Kidney tubule cell (primary cell): ENCODE measurements around the gene ARFRP1.
"Not testable (repeated sequence)": the region's sequence is repeated elsewhere in the genome, so short reads cannot be mapped to it uniquely, and the experiment has no call there.

Source experiments
- DNase-seq: peaks from one replicate; pipeline ENCODE4 v3.0.0-alpha.2; 2018; ENCODE audit warnings: low spot score

ARFRP1 gene

DNA sequence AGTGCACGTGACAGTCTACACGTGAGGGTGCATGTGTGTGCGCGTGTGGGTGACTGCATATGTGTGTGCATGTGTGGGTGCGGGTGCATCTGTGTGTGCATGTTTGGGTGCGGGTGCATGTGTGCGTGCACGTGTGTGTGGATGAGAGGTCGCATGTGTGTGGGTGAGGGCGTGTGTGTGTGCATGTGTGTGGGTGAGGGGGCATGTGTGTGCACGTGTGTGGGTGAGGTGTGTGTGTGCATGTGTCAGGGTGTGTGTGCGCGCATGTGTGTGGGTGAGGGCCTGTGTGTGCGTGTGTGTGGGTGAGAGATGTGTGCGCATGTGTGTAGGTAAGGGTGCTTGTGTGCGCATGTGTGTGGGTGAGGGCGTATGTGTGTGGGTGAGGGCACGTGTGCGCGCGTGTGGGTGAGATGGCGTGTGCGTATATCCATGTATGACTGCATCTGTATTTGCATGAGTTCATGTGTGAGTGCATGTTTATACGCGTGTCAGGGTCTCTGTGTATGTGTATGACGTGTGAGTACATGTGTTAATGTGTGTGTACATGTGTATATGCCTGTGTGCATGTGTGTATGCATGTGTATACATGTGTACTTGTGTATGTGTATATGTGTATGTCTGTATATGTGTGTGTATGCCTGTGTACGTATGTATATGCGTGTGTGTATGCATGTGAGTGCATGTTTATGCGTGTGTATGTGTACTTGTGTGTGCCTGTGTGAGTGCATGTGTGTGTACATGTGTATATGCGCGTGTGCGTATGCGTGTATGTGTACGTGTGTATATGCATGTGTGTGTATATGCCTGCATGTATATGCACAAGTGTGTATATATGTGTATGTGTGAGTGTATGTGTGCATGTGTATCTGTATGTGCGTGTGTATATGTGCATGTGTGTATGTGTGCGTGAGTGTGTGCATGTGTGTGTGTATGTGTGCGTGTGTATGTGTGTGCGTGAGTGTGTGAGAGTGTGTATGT, 24.6 kb upstream of the ARFRP1 start:
- no peak for DNase-seq

DNA sequence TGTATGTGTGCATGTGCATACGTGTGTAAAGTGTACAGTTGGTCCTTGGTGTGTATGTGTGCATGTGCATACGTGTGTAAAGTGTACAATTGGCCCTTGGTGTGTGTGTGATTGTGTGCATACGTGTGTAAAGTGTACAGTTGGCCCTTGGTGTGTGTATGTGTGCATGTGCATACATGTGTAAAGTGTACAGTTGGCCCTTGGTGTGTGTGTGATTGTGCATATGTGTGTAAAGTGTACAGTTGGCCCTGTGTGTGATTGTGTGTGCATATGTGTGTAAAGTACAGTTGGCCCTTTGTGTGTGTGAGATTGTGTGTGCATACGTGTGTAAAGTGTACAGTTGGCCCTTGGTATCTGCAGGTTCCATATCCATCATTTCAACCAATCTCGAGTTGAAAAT, 23.6 kb upstream of the ARFRP1 start:
- no peak for DNase-seq

DNA sequence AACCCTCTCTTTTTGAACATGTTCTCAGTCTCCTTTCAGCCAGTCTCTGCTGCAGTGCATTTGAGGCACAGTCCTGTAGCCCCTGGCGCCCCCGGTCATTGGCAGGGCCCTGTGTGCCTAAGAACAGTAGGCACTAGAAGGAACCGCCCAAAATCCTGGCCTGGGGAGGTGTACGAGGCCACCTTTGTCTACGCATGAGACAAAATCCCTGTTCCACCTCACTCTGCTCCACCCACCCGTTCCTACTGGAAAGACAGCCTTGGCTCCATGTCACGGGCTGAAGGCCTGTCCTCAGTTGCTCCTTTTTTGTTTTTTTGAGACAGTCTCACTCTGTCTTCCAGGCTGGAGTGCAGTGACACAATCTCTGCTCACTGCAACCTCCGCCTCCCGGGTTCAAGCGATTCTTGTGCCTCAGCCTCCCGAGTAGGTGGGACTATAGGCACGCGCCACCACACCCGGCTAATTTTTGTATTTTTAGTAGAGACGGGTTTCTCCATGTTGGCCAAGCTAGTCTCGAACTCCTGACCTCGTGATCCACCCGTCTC, 22.5 kb upstream of the ARFRP1 start:
- not testable (repeated sequence) for DNase-seq

DNA sequence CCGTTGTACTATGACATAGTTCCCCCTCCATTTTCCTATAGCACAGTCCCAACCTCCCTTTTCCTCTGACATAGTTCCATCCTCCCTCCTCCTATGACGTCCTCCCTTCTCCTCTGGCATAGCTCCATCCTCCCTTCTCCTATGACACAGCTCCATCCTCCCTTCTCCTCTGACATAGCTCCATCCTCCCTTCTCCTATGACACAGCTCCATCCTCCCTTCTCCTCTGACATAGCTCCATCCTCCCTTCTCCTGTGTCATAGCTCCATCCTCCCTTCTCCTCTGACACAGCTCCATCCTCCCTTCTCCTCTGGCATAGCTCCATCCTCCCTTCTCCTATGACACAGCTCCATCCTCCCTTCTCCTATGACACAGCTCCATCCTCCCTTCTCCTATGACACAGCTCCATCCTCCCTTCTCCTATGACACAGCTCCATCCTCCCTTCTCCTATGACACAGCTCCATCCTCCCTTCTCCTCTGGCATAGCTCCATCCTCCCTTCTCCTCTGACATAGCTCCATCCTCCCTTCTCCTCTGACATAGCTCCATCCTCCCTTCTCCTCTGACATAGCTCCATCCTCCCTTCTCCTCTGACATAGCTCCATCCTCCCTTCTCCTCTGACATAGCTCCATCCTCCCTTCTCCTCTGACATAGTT, 15.3 kb upstream of the ARFRP1 start:
- DNase-seq: not testable (repeated sequence)

DNA sequence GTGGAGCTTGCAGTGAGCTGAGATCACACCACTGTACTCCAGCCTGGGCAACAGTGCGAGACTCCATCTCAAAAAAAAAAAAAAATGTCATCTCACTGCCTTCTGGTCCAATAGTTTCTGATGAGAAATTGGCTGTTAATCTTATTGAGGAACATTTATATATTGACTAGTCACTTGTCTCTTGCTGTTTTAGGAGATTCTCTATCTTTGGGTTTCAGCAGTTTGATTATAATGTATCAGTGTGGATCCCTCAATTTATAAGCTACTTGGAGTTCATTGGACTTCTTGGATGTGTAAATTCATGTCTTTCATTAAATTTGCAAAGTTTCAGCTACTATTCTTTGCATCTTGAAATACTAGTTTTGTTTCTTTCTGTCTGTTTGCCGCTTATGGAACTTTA, 11.2 kb upstream of the ARFRP1 start:
- no peak for DNase-seq

DNA sequence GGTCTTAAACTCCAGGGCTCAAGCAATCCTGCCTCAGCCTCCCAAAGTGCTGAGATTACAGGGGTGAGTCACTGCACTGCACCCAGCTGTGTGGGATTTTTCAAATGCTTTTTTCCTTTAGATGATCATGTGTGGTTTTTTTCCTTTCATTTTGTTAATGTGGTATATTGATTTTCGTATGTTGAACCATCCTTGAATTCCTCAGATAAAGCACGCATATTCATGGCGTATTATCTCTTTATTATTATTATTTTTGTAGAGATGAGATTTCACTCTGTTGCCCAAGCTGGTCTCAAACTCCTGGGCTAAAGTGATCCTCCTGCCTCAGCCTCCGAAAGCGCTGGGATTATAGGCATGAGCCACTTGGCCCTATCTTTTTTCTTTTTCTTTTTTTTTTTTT, 7.1 kb upstream of the ARFRP1 start:
- no peak for DNase-seq

DNA sequence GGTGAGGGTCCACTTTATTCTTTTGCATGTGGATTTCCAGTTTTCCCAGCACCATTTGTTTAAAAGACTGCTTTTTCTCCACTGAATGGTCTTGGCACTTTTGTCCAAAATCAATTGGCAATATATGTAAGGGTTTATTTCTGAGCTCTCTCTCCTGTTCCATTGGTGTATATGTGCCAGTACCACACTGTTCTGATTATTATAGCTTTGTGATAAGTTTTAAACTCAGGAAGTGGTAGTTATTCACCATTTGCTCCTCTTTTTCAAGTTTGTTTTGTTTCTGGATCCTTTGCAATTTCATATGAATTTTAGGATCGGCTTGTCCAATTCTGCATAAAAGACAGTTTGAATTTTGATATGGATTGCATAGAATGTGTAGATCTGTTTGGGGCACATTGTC, 4.4 kb upstream of the ARFRP1 start:
- no peak for DNase-seq

DNA sequence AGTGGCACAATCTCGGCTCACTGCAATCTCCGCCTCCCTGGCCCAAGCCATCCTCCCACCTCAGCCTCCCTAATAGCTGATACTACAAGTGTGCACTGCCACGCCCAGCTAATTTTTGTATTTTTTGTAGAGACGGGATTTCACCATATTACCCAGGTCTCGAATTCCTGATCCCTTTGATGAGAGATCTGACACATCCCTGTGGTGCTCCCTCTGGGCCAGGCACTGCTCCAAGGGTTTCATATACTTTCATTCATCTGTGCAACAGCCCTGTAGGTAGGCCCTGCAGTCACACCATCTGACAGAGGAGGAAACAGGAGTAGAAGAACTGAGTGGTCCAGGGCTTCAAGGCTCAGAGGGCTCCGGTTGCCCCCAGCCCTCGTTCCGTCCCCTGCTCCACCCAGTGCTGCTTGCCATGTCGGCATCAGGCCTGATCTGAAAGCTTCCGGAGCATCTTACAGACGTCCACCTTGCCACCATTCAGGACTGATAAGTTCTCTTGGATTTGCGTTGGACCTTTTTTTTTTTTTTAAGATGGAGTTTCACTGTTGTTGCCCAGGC, 3.4 kb upstream of the ARFRP1 start:
- no peak for DNase-seq

DNA sequence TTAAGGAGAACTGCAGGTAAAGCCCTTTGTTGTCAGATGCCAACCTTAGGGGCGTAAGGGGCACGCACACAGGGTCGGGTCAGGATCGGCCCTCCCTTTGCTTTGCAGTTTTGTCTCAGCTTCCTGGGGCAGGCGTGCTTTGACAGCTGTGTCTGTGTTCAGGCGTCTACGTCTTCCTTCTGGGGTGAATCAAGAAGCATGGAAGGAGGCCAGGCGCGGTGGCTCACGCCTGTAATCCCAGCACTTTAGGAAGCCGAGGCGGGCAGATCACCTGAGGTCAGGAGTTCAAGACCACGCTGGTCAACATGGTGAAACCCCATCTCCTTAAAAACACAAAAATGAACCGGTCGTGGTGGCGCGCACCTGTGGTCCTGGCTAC, 1.4 kb upstream of the ARFRP1 start:
- DNase-seq: no peak

DNA sequence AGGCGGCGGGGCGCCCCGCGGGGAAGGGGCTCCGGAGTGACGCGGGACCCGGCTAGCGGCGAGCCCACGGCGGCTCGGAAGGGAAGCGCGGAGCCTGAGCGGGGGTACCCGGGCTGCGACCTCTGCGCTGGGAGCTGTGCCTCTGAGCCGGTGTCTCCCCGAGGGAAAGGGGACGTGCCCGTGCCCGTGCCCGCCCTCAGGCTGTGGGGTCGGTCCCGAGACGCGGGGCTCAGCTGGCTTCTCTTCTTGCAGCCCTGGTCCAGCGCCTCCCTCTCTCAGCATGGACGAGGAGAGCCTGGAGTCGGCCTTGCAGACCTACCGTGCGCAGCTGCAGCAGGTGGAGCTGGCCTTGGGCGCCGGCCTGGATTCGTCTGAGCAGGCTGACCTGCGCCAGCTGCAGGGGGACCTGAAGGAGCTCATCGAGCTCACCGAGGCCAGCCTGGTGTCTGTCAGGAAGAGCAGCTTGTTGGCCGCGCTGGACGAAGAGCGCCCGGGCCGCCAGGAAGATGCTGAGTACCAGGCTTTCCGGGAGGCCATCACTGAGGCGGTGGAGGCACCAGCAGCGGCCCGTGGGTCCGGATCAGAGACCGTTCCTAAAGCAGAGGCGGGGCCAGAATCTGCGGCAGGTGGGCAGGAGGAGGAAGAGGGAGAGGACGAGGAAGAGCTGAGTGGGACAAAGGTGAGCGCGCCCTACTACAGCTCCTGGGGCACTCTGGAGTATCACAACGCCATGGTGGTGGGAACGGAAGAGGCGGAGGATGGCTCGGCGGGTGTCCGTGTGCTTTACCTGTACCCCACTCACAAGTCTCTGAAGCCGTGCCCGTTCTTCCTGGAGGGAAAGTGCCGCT, 749 bp upstream of the ARFRP1 start:
- DNase-seq: peak; percentile 21

DNA sequence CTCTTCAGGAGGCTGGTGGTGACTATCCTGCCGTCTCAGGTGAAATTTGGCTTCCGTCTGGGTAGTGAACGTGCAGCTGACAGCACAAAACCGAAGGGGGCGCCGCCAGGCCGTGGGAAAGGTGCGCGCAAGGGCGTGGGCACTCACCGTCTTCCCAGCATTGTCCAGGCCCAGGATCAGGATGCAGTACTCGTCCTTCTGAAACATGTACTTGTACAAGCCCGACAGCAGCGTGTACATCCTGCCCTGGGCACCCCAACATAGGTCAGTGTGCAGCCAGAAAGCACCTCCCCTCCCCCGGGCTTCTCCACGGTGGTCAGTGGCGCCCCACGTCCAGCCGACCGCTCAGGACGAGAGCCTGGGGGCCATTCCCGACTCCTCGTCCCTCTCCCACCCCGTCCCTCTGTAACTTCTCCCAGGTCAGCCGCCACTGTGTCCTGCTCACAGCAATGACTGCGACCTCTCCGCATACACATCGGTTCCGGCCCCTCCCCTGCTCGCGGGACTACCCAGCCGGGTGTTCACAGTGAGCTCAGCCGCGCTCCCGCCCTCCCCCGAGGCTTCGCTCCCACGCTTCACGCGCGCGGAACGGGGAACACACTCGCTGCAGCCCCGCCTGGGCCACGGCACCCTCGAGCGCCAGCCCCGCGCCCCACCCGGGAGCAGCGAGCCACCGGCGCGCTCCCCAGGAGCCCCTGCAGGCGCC, 771 bp downstream of the ARFRP1 start:
- peak; percentile 69 for DNase-seq

DNA sequence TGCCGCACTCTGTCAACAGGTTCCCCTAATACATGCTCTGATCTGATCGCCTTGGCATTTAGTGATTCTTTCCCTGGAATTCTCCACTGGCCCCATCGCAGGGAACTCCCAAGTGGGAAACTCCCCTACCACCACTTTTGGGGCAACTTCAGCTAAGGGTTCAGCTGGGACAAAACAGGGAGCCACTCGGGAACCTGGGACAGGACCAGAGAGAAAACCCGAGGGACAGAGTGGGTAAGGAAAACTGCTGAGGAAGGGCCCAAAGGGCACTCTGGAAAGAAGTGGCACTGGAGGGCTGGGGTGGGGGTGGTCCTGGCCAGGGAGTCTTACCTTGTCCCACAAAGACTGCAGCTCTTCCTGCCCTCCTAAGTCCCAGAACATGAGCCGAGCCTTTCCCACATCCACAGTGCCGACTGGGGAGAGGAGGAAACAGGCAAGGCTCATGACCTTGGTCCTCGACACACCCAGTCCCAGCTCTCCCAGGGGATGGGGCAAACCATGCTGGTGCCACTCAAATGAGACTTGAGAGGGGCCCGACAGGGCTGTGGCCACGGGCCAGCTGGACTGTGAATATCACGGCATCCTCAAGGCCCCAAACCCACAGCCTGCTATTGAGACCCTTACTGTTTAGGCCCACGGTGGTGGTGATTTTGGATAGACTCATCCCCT, 1.6 kb downstream of the ARFRP1 start:
- no peak for DNase-seq

DNA sequence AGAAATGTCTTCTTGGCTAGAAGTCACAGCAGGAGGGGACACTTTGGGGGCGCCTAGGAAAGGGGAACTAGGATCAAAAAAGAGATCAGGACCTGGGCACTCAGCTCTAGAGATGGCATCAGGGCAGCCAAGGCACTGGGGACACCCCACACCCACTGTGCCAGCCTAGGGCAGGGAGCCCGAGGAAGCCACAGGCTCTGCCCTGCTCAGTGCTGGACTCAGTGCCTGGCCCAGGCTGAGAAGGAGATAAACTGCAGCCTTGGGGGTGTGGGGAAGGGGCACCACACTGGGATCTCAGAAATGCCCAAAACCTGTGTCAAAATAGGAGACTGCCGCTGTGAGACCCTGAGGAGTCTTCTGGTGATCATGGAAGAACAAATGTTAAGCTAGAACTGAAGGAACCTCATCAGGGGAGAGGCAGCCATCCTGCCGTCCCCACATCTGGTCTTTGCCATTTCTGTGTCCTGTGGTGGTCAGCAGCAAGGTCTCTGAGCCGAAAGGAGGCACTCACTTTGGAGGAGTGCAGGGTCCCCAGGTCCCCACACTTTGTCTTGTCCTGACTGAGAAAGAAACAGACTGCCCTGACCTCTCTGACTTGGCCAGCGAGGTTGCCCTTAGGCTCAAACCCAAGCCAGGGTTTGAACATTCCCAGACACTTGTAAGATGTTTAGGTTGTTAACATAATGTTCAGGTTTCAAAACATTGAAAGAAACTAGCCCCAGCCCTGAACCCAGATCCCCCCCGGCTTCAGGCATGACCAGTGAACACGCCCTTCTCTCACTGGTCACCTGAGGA, 2.3 kb downstream of the ARFRP1 start:
- DNase-seq: no peak

DNA sequence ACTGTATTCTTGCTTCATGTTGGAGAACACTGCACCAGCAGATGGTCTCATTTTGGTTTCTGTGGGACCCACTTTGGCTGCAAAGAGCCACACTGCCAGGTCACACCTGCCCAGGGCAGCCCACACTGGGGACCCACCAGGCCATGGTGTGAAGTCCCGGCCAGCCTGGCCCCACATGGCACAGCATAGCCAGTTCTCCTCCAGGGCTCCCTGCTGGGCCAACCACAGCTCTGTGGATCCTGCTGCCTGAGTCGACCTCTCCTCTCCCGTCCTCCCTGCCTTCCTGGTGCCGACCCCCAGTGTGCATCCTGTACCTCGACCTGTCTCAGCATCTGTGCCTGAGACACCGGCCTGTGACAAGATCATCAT, 3.0 kb downstream of the ARFRP1 start:
- DNase-seq: no peak

DNA sequence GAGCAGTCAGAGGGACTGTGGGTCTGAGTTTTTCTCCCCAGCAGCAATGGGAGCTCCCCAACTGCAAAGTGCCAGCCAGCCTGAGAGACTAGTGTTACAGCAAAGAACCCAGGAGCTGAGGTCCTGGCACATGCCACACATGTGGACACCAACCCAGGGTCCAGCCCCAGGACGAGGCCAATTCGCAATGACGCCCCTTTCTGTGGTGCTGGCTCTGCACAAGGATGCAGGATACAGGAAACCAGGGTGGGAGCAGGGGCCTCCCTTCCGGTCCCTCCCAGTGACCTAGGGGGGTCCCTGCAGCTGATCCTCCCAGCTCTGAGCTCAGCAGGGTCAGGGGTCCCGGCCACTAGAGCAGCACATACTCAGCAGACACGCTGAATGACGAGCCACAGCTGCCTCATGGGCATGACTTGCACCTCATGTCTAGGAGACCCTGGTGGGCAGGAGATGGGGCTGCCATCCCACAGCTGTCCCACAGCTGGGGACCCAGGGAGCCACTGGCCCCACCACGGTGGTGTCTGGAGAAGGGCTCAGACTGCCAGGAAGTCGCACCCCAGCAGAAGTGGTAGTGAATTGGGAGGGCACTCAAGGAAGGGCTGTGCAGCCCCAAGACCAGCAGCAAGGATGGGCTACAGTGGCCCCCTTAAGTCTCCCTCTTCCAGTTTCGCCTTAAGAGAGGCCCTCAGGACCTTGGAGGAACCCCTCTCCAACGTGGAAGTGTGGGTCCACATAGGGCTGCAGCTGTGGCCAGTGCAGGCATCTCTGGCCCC, 3.6 kb downstream of the ARFRP1 start:
- DNase-seq: no peak

DNA sequence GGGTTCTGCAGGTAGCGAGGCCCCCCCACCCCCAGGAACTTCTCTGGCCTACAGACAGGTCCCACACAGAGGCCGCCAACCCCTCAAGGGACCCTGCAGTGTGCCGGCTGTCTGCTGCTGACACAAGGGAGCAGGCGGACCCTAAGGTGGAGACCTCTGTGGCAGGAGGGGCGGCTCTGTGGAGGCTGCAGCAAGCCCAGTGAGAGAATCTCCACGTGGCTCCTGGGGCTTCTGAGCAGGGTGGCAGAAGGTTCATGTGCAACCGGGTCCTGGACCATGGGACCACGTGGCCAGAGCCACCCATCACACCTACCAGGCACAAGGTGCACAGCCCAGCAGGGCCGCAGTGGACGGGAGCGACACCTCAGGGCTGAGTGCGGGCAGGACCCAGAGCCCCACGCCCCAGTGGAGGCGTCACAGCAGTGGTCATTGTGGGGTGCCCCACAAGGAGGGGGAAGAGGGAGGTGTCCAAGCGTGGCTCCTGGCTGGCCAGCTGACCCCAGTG, 4.3 kb downstream of the ARFRP1 start:
- no peak for DNase-seq

DNA sequence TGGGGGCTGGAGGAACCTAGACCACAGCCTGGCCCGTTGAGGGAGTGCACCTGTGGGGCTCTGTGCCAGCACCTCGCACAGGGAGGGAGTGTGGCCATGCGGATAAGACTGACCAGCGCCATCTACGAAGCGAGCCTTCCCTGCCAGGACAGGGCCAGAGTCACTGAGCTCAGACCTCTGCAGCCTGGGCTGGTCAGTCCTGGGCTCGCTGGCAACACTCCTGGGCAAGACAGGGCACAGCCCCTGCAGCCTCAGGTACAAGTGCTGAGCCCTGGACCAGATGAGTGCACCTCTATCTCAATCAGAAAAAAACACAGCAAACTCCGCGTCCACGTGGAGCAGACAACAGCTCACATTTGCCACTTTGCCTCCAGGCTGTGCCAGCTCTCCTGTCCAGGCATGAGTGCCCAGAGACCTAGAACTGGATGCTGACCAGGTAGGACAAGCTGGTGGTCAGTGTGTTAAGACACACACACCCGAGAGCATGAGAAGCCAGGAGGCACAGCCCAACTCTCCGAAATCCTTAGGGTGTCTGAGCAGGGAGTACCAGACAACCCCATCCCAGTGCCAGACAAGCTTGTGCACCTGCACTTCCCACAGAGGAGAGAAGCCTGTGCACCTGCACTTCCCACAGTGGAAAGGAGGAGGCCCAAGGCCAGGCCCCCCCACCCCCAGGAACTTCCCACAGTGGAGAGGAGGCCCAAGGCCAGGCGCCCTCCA, 4.9 kb downstream of the ARFRP1 start:
- DNase-seq: no peak

DNA sequence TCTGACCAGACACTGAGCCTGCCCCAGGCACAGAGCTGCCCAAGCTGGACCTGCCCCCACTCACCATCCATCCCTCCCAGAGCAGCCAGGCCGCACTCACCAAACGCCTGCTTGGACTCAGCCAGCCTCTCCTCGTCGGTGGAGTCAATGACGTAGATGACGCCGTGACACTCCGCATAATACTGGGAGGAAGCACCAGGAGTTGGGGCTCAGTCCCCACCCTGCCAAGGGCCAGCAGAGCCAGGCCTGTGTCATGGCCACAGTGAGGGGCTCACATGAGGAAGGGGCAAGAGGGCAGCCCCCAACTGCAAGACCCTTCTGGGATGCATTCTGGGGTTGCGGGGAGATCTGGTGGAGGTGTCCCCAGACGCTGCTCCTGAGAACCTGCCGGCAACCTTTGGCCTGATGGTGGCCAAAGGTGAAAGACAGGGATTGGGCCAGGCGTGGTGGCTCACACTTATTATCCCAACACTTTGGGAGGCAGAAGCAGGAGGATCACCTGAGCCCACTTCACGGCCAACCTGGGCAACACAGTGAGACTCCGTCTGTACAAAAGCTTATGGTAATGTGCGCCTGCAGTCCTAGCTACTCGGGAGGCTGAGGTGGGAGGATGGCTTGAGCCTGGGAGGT, 5.6 kb downstream of the ARFRP1 start:
- no peak for DNase-seq
